ENCODE data around the gene CYB5A.

DNA sequence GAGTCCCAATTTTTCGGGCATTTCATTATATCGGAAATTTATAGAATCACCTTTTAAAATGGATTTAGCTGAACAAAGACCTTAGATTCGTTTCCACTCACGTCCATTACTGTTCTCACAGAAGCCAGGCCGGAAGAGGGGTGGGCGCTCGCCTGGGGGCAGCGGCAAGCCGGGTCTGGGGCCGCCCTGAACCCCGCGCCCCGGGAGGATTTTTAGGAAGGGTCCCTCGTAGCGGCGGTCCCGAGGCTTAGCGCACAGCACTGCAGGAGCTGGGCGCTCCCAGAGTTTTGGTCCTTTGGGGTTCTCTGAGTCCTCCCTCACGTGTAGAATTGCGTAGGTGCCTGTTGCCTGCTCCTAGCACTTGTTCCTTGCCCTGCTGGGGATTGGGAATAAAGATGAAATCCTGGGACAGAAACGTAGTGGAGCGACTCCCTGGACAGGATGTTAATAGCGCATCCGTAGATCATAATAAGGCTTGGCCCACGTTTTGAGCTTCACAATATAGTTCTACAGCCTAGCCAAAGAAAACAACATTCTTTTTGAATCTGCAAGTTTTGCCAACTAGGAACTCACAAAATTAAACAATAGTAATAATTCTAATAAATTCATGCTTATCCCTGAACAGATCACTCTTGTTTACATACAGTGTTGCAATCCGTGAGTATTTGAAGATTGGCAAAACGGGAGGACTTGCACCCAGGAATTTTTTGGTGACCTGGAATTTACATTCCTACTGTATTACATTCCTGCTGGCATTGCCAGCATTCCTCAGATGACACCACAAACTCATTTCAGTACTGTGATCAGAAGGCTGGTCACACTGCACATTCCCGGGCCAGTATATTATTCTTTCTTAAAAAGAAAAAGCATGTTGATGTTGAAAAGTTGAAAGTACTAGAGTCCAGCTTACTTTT is 24.8 kb upstream of the CYB5A start:
- TF ChIP-seq ZNF362 (tag by site-specific recombination; IDR thresholded peaks at IDR 0.05), result no peak
- TF ChIP-seq, protein P1, sequence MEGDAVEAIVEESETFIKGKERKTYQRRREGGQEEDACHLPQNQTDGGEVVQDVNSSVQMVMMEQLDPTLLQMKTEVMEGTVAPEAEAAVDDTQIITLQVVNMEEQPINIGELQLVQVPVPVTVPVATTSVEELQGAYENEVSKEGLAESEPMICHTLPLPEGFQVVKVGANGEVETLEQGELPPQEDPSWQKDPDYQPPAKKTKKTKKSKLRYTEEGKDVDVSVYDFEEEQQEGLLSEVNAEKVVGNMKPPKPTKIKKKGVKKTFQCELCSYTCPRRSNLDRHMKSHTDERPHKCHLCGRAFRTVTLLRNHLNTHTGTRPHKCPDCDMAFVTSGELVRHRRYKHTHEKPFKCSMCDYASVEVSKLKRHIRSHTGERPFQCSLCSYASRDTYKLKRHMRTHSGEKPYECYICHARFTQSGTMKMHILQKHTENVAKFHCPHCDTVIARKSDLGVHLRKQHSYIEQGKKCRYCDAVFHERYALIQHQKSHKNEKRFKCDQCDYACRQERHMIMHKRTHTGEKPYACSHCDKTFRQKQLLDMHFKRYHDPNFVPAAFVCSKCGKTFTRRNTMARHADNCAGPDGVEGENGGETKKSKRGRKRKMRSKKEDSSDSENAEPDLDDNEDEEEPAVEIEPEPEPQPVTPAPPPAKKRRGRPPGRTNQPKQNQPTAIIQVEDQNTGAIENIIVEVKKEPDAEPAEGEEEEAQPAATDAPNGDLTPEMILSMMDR (tag by site-specific recombination; IDR thresholded peaks at IDR 0.05), result no peak
- TF ChIP-seq ZNF37A (tag by site-specific recombination; IDR thresholded peaks at IDR 0.05), result no peak
- TF ChIP-seq, protein P2, sequence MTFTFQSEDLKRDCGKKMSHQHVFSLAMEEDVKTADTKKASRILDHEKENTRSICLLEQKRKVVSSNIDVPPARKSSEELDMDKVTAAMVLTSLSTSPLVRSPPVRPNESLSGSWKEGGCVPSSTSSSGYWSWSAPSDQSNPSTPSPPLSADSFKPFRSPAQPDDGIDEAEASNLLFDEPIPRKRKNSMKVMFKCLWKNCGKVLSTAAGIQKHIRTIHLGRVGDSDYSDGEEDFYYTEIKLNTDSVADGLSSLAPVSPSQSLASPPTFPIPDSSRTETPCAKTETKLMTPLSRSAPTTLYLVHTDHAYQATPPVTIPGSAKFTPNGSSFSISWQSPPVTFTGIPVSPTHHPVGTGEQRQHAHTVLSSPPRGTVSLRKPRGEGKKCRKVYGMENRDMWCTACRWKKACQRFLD (tag by site-specific recombination; IDR thresholded peaks at IDR 0.05), result no peak
- no peak for TF ChIP-seq ZNF624 (tag by site-specific recombination; IDR thresholded peaks at IDR 0.05)
- TF ChIP-seq ZFP41 (tag by site-specific recombination; IDR thresholded peaks at IDR 0.05; ENCODE audit: borderline replicate concordance), result no peak
- no peak for TF ChIP-seq ZNF707 (tag by site-specific recombination; IDR thresholded peaks at IDR 0.05)
- no peak for TF ChIP-seq ZNF280D (tag by site-specific recombination; IDR thresholded peaks at IDR 0.05)
- no peak for TF ChIP-seq ZNF18 (tag by site-specific recombination; IDR thresholded peaks at IDR 0.05)
- TF ChIP-seq ZNF658 (tag by site-specific recombination; IDR thresholded peaks at IDR 0.05), result no peak

Measured in HEK293 (cell line).